Measurements from ENCODE around the gene MON1B. TPM values are rescaled to one million over a fixed set of nuclear protein-coding genes. Genes with fewer than 3 reads are reported as not detected.

Gene MON1B
- polyA plus RNA-seq, 3 donors: 26.4 to 35.7 (median 35.6) TPM

- no peaks in the 10 kb centered on the region for H3K27me3 ChIP-seq (ENCODE audit: control insufficient read depth in 2 of 2, insufficient read depth in 2 of 2, low read length in 2 of 2)
- no peaks in the 10 kb centered on the region for H3K4me1 ChIP-seq (ENCODE audit: control insufficient read depth in 1 of 2, insufficient read depth in 2 of 2, low read length in 2 of 2)
- no peak overlapping the region for H3K4me3 Mint-ChIP-seq
- no peak overlapping the region for H3K4me2 ChIP-seq (replicated peaks; ENCODE audit: extremely low read depth, low read length, poor library complexity, severe bottlenecking)
- H3K36me3 Mint-ChIP-seq: no peaks in the 10 kb centered on the region
- H3K27me3 Mint-ChIP-seq (ENCODE audit: low read depth in 3 of 3): peaks cover 0 to 5% (median 1%) of the 10 kb centered on the region in 3 donors
- WGBS (ENCODE audit: insufficient coverage): 70% methylated on average over 4 of the region's 4 CpGs
- H3K9ac ChIP-seq (ENCODE audit: insufficient read depth, low read length, poor library complexity, severe bottlenecking): no peak overlapping the region
- TF ChIP-seq CTCF (IDR thresholded peaks at IDR 0.05): no peak
- no peaks in the 10 kb centered on the region for H4K20me1 ChIP-seq (ENCODE audit: insufficient read depth, low read length)
- H3K79me2 ChIP-seq (ENCODE audit: insufficient read depth, low read length): no peaks in the 10 kb centered on the region
- H3K4me3 ChIP-seq (replicated peaks in 1 of 3; ENCODE audit: low read depth in 2 of 3, low read length in 3 of 3): no peak overlapping the region
- H3K27ac ChIP-seq (ENCODE audit: low read depth in 1 of 2, low read length in 2 of 2): no peak overlapping the region
- DNase-seq: no peak
- H2AFZ ChIP-seq (ENCODE audit: insufficient read depth, low read depth, low read length, poor library complexity, severe bottlenecking): no peak overlapping the region
- H3K27ac Mint-ChIP-seq: no peak overlapping the region
- H3K9me3 ChIP-seq (replicated peaks in 1 of 2; ENCODE audit: control insufficient read depth in 1 of 2, insufficient read depth in 1 of 2, low read length in 2 of 2): no peaks in the 10 kb centered on the region
- H3K9me3 Mint-ChIP-seq: peaks cover 1 to 11% (median 2%) of the 10 kb centered on the region in 7 donors
- H3K4me1 Mint-ChIP-seq: no peaks in the 10 kb centered on the region
- no peaks in the 10 kb centered on the region for H3K36me3 ChIP-seq (replicated peaks in 1 of 2; ENCODE audit: control insufficient read depth in 1 of 2, insufficient read depth in 2 of 2, low read length in 2 of 2)
- intact Hi-C loops (cut with micrococcal nuclease): no loop called here
Measured at GRCh38 chr16:77148121-77148520, 42.9 kb upstream of the MON1B start.

GRCh38 chr16:77157346-77158058 is 33.5 kb upstream of the MON1B start:
- no peaks in the 10 kb centered on the region for H3K79me2 ChIP-seq (ENCODE audit: insufficient read depth, low read length)
- no peak overlapping the region for H3K9ac ChIP-seq (ENCODE audit: insufficient read depth, low read length, poor library complexity, severe bottlenecking)
- H3K4me1 ChIP-seq (ENCODE audit: control insufficient read depth in 1 of 2, insufficient read depth in 2 of 2, low read length in 2 of 2): no peaks in the 10 kb centered on the region
- peaks cover 0 to 7% of the 10 kb centered on the region in 2 donors for H3K27me3 ChIP-seq (ENCODE audit: control insufficient read depth in 2 of 2, insufficient read depth in 2 of 2, low read length in 2 of 2)
- DNase-seq: no peak
- H3K27me3 Mint-ChIP-seq (ENCODE audit: low read depth in 3 of 3): peaks cover 2 to 11% (median 2%) of the 10 kb centered on the region in 3 donors
- no peak overlapping the region for H3K27ac Mint-ChIP-seq
- no peak for TF ChIP-seq CTCF (IDR thresholded peaks at IDR 0.05)
- H3K36me3 ChIP-seq (replicated peaks in 1 of 2; ENCODE audit: control insufficient read depth in 1 of 2, insufficient read depth in 2 of 2, low read length in 2 of 2): no peaks in the 10 kb centered on the region
- intact Hi-C loops (cut with micrococcal nuclease): no loop called here
- no peaks in the 10 kb centered on the region for H3K36me3 Mint-ChIP-seq
- no peaks in the 10 kb centered on the region for H4K20me1 ChIP-seq (ENCODE audit: insufficient read depth, low read length)
- H3K9me3 Mint-ChIP-seq: peaks cover 0 to 2% (median 0%) of the 10 kb centered on the region in 7 donors
- no peaks in the 10 kb centered on the region for H3K9me3 ChIP-seq (replicated peaks in 1 of 2; ENCODE audit: control insufficient read depth in 1 of 2, insufficient read depth in 1 of 2, low read length in 2 of 2)
- no peak overlapping the region for H3K4me3 ChIP-seq (replicated peaks in 1 of 3; ENCODE audit: low read depth in 2 of 3, low read length in 3 of 3)
- no peak overlapping the region for H3K4me2 ChIP-seq (replicated peaks; ENCODE audit: extremely low read depth, low read length, poor library complexity, severe bottlenecking)
- WGBS (ENCODE audit: insufficient coverage): 87% methylated on average over 2 of the region's 3 CpGs
- no peak overlapping the region for H2AFZ ChIP-seq (ENCODE audit: insufficient read depth, low read depth, low read length, poor library complexity, severe bottlenecking)
- no peaks in the 10 kb centered on the region for H3K4me1 Mint-ChIP-seq
- no peak overlapping the region for H3K4me3 Mint-ChIP-seq
- no peak overlapping the region for H3K27ac ChIP-seq (ENCODE audit: low read depth in 1 of 2, low read length in 2 of 2)
